ENCODE results near the gene NUCKS1. TPM values are rescaled to one million over a fixed set of nuclear protein-coding genes. Genes with fewer than 3 reads are reported as not detected.

NUCKS1 gene
- total and polyA plus RNA-seq, 2 of the 13 experiments (the other 11 are each of a cell fraction or from before 2014, with no cell fraction given) = 35.5 to 117 TPM

GRCh38 chr1:205749234-205750137, 496 bp downstream of the NUCKS1 start (continued):
- no peak for TF ChIP-seq ZNF264 (CRISPR knock-in tag; IDR thresholded peaks at IDR 0.05)
- TF ChIP-seq TGIF2 (CRISPR knock-in tag; IDR thresholded peaks at IDR 0.05) = no peak
- TF ChIP-seq, protein P1, sequence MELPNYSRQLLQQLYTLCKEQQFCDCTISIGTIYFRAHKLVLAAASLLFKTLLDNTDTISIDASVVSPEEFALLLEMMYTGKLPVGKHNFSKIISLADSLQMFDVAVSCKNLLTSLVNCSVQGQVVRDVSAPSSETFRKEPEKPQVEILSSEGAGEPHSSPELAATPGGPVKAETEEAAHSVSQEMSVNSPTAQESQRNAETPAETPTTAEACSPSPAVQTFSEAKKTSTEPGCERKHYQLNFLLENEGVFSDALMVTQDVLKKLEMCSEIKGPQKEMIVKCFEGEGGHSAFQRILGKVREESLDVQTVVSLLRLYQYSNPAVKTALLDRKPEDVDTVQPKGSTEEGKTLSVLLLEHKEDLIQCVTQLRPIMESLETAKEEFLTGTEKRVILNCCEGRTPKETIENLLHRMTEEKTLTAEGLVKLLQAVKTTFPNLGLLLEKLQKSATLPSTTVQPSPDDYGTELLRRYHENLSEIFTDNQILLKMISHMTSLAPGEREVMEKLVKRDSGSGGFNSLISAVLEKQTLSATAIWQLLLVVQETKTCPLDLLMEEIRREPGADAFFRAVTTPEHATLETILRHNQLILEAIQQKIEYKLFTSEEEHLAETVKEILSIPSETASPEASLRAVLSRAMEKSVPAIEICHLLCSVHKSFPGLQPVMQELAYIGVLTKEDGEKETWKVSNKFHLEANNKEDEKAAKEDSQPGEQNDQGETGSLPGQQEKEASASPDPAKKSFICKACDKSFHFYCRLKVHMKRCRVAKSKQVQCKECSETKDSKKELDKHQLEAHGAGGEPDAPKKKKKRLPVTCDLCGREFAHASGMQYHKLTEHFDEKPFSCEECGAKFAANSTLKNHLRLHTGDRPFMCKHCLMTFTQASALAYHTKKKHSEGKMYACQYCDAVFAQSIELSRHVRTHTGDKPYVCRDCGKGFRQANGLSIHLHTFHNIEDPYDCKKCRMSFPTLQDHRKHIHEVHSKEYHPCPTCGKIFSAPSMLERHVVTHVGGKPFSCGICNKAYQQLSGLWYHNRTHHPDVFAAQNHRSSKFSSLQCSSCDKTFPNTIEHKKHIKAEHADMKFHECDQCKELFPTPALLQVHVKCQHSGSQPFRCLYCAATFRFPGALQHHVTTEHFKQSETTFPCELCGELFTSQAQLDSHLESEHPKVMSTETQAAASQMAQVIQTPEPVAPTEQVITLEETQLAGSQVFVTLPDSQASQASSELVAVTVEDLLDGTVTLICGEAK (IDR thresholded peaks at IDR 0.05) = no peak
- TF ChIP-seq, protein P1 (CRISPR knock-in tag; IDR thresholded peaks at IDR 0.05) = no peak
- peak; percentile 71; the same call in 1 of the 2 replicates for TF ChIP-seq BORCS8-MEF2B (CRISPR knock-in tag; IDR thresholded peaks at IDR 0.05)
- no peak for TF ChIP-seq ATF6 (CRISPR knock-in tag; conservative IDR thresholded peaks at IDR 0.05)
- TF ChIP-seq ZNF343 (CRISPR knock-in tag; IDR thresholded peaks at IDR 0.05) = no peak
- TF ChIP-seq MBD4 (IDR thresholded peaks at IDR 0.05; ENCODE audit: borderline replicate concordance, low read length) = no peak
- TF ChIP-seq POGK (CRISPR knock-in tag; conservative IDR thresholded peaks at IDR 0.05) = peak; percentile 84
- 0 out of 2 replicates have a peak, but pooled peaks have one; percentile 59 for TF ChIP-seq ARID2 (CRISPR knock-in tag; IDR thresholded peaks at IDR 0.05; ENCODE audit: borderline replicate concordance)
- TF ChIP-seq, protein P2, sequence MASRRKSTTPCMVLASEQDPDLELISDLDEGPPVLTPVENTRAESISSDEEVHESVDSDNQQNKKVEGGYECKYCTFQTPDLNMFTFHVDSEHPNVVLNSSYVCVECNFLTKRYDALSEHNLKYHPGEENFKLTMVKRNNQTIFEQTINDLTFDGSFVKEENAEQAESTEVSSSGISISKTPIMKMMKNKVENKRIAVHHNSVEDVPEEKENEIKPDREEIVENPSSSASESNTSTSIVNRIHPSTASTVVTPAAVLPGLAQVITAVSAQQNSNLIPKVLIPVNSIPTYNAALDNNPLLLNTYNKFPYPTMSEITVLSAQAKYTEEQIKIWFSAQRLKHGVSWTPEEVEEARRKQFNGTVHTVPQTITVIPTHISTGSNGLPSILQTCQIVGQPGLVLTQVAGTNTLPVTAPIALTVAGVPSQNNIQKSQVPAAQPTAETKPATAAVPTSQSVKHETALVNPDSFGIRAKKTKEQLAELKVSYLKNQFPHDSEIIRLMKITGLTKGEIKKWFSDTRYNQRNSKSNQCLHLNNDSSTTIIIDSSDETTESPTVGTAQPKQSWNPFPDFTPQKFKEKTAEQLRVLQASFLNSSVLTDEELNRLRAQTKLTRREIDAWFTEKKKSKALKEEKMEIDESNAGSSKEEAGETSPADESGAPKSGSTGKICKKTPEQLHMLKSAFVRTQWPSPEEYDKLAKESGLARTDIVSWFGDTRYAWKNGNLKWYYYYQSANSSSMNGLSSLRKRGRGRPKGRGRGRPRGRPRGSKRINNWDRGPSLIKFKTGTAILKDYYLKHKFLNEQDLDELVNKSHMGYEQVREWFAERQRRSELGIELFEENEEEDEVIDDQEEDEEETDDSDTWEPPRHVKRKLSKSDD (CRISPR knock-in tag; IDR thresholded peaks at IDR 0.05; ENCODE audit: low read depth) = 0 out of 2 replicates have a peak, but pooled peaks have one; percentile 23

Measured in HepG2 (cell line).